ENCODE measurements around the gene BMPR1A. TPM values are rescaled to one million over a fixed set of nuclear protein-coding genes. Genes with fewer than 3 reads are reported as not detected.
"Not testable (repeated sequence)": the region's sequence is repeated elsewhere in the genome, so short reads cannot be mapped to it uniquely, and the experiment has no call there.

Gene BMPR1A
- total and polyA plus RNA-seq, 8 donors: 5.8 to 104 (median 19.9) TPM

DNA sequence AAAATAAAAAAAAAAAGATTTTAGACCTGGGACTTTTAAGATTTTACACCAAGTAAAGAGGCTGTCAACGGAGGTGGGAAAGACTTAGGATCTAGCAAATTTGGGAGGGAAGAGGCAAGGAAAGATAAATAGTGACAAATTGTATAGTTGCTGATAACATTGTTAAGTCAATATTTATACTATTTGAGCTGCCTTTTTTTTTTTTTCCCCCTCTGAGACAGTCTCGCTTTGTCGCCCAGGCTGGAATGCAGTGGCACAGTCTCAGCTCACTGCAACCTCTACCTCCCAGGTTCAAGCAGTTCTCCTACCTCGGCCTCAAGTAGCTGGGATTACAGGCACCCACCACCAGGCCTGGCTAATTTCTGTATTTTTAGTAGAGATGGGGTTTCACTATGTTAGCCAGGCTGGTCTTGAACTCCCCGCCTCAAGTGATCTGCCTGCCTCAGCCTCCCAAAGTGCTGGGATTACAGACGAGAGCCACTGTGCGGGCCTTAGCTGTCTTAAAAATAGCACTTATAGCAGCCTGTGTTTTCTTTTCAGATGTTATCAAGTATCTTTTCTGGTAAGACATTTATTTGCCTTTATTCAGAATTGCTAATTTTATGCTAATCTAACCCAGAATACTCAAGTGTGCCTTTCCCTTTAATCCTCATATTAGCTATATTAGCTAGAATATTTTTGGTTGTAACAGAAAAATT lies 106.5 kb downstream of the BMPR1A start:
- peaks cover 5 to 45% (median 20%) of the 10 kb centered on the region in 4 donors for H3K4me1 ChIP-seq
- intact Hi-C loops (cut with DNase I; ENCODE audit: low total_unique reads): no loop called here
- 43 to 65% (median 51%) methylated on average over 7 of the region's 7 CpGs for WGBS, 5 donors
- TF ChIP-seq POLR2AphosphoS5 (IDR thresholded peaks at IDR 0.05) (no peak), EP300 (IDR thresholded peaks at IDR 0.05) (no peak)
- H3K36me3 ChIP-seq: no peaks in the 10 kb centered on the region
- H3K27me3 ChIP-seq: no peaks in the 10 kb centered on the region
- H3K9me3 ChIP-seq: no peaks in the 10 kb centered on the region
- peak; percentile 34 to 40 for DNase-seq
- peak overlapping the region in 2 of 5 donors; percentile 8 to 26 for H3K27ac ChIP-seq
- no peak overlapping the region for H3K4me3 ChIP-seq

DNA sequence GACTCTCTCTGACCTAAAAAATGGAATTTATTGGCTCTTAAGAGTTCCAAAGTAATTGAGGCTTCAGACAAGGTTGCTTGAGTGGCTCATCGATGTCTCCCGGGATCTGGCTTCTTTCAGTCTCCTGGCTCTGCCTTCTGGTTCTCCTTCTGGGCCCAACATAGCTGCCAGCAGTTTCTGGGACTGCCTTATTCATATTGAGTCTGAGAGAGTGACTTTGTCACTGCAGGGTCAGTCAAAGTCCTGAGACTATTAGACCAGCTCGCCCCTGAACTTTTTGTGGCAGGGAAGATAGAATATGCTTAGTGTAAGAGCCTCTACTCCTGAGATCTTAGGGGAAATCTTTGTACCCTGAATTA lies 107.0 kb downstream of the BMPR1A start:
- 79 to 95% (median 85%) methylated on average over 3 of the region's 3 CpGs for WGBS, 5 donors
- intact Hi-C loops (cut with DNase I; ENCODE audit: low total_unique reads): no loop called here
- Histone ChIP-seq H3K27me3 (no peaks in the 10 kb centered on the region), H3K4me1 (peaks cover 5 to 49% (median 20%) of the 10 kb centered on the region in 4 donors), H3K27ac (peak overlapping the region in 1 of 5 donors; percentile 26), H3K9me3 (no peaks in the 10 kb centered on the region), H3K36me3 (no peaks in the 10 kb centered on the region), H3K4me3 (no peak overlapping the region)
- TF ChIP-seq POLR2AphosphoS5 (IDR thresholded peaks at IDR 0.05) (no peak), EP300 (IDR thresholded peaks at IDR 0.05) (no peak), POLR2A (IDR thresholded peaks at IDR 0.05) (no peak)
- TF ChIP-seq, protein P1, sequence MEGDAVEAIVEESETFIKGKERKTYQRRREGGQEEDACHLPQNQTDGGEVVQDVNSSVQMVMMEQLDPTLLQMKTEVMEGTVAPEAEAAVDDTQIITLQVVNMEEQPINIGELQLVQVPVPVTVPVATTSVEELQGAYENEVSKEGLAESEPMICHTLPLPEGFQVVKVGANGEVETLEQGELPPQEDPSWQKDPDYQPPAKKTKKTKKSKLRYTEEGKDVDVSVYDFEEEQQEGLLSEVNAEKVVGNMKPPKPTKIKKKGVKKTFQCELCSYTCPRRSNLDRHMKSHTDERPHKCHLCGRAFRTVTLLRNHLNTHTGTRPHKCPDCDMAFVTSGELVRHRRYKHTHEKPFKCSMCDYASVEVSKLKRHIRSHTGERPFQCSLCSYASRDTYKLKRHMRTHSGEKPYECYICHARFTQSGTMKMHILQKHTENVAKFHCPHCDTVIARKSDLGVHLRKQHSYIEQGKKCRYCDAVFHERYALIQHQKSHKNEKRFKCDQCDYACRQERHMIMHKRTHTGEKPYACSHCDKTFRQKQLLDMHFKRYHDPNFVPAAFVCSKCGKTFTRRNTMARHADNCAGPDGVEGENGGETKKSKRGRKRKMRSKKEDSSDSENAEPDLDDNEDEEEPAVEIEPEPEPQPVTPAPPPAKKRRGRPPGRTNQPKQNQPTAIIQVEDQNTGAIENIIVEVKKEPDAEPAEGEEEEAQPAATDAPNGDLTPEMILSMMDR (IDR thresholded peaks at IDR 0.05): no peak
- no peak for DNase-seq

DNA sequence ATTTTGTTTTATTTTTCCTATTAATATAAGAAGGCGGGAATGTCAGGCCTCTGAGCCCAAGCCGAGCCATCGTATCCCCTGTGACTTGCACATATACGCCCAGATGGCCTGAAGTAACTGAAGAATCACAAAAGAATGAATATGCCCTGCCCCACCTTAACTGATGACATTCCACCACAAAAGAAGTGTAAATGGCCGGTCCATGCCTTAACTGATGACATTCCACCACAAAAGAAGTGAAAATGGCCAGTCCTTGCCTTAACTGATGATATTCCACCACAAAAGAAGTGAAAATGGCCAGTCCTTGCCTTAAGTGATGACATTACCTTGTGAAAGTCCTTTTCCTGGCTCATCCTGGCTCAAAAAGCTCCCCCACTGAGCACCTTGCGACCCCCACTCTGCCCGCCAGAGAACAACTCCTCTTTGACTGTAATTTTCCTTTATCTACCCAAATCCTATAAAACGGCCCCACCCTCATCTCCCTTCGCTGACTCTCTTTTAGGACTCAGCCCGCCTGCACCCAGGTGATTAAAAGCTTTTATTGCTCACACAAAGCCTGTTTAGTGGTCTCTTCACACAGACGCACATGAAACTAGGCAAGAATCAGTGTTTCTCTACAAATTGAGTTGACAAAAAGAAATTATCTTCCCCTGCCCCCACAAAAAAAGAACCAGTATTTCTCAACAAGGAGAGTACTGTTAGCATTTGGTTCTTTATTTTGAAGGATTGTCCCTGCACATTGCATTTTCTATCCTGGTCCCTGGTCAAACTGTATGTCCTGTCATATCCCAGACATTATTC lies 108.8 kb downstream of the BMPR1A start:
- H3K4me3 ChIP-seq; H3K27me3 ChIP-seq; H3K36me3 ChIP-seq; DNase-seq; H3K9me3 ChIP-seq; intact Hi-C loops (cut with DNase I; ENCODE audit: low total_unique reads): not testable (repeated sequence)
- Histone ChIP-seq H3K27ac (peak overlapping the region in 2 of 5 donors; percentile 30 to 34), H3K4me1 (peaks cover 5 to 56% (median 20%) of the 10 kb centered on the region in 4 donors)
- WGBS, 5 donors: 88 to 97% (median 95%) methylated on average over 11 of the region's 11 CpGs

DNA sequence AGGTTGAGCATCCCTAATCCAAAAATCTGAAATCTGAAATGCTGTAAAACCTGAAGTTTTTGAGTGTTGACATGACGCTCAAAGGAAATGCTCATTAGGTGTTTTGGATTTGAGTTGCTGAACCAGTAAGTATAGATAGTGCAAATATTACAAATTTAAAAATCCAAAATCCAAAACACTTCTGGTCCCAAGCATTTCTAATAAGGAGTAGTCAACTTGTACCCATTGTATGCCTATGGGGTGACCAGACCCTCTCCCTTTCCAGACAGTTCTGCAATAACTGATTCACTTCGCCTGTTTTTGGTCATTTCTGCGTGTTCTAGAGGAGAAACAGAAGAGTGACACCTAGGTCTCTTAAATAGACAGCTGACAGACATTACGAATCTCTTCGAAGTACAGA lies 110.7 kb downstream of the BMPR1A start:
- DNase-seq: no peak
- 96 to 99% (median 97%) methylated on average over 5 of the region's 5 CpGs for WGBS, 5 donors

DNA sequence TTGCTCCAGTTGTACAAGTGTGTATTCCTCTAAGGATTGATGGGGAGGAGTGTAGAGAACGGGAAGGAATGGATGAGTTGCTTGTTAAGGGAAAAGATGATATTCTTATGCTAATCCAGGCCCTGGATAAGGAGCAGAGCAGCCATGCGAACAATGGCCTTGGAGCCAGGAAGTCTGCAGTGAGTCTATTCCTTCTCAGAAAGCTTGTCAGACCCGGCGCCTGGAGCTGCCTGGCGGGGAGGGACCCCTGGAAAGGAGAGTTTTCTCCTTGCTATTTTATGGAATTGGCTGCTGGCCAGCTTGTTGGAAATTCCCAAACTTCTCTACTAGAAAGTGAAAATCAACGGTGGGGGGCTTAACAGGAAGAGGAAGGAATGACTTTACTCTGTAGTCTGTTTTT lies 111.9 kb downstream of the BMPR1A start:
- TF ChIP-seq EP300 (IDR thresholded peaks at IDR 0.05) (no peak), POLR2A (IDR thresholded peaks at IDR 0.05) (no peak), POLR2AphosphoS5 (IDR thresholded peaks at IDR 0.05) (no peak)
- TF ChIP-seq, protein P1 (IDR thresholded peaks at IDR 0.05): no peak
- 42 to 65% (median 44%) methylated on average over 6 of the region's 6 CpGs for WGBS, 5 donors
- Histone ChIP-seq H3K27me3 (no peaks in the 10 kb centered on the region), H3K27ac (peak overlapping the region in 3 of 5 donors; percentile 29 to 62 (median 38)), H3K9me3 (no peaks in the 10 kb centered on the region), H3K36me3 (no peaks in the 10 kb centered on the region), H3K4me3 (no peak overlapping the region), H3K4me1 (peaks cover 0 to 46% (median 10%) of the 10 kb centered on the region in 4 donors)
- peak in 1 of 2 donors; percentile 83 for DNase-seq
- intact Hi-C loops (cut with DNase I; ENCODE audit: low total_unique reads): no loop called here

More for the DNA sequence above, 110.7 kb downstream of the BMPR1A start:
- no peaks in the 10 kb centered on the region for H3K36me3 ChIP-seq
- H3K27ac ChIP-seq: no peak overlapping the region
- no peaks in the 10 kb centered on the region for H3K9me3 ChIP-seq
- H3K4me1 ChIP-seq: peaks cover 5 to 46% (median 15%) of the 10 kb centered on the region in 4 donors
- H3K4me3 ChIP-seq: no peak overlapping the region
- intact Hi-C loops (cut with DNase I; ENCODE audit: low total_unique reads): no loop called here
- TF ChIP-seq EP300 (IDR thresholded peaks at IDR 0.05): no peak
- TF ChIP-seq, protein P1 (IDR thresholded peaks at IDR 0.05): no peak
- no peak for TF ChIP-seq POLR2A (IDR thresholded peaks at IDR 0.05)
- TF ChIP-seq POLR2AphosphoS5 (IDR thresholded peaks at IDR 0.05): no peak
- no peaks in the 10 kb centered on the region for H3K27me3 ChIP-seq
